NCI-H510A treated with DMSO at 0.1 percent for 48 hours (cell line): ENCODE data around the gene GPT2.
"Not testable (repeated sequence)": the region's sequence is repeated elsewhere in the genome, so short reads cannot be mapped to it uniquely, and the experiment has no call there.

Experiments used
- DNase-seq: peaks from one replicate; lab custom pipeline; 2025; lab: John Stamatoyannopoulos, UW

GPT2 gene

GRCh38 chr16:46920402-46921068, 36.4 kb downstream of the GPT2 start:
- peak; percentile 21 for DNase-seq

DNA sequence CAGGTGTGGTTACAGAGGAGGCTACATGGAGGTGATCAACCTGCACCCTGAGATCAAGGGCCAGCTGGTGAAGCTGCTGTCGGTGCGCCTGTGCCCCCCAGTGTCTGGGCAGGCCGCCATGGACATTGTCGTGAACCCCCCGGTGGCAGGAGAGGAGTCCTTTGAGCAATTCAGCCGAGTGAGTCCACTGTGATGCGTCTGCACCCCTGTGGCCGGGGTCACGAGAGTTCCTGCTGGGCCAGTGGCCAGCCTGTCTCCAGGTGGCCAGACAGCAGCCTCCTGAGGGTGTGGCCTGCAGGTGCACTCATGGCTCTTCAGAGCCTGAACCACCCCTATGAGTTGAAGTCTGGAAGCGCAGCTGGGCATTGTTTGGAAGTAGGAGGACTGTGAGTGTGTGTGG, 38.1 kb downstream of the GPT2 start:
- DNase-seq = peak; percentile 9

DNA sequence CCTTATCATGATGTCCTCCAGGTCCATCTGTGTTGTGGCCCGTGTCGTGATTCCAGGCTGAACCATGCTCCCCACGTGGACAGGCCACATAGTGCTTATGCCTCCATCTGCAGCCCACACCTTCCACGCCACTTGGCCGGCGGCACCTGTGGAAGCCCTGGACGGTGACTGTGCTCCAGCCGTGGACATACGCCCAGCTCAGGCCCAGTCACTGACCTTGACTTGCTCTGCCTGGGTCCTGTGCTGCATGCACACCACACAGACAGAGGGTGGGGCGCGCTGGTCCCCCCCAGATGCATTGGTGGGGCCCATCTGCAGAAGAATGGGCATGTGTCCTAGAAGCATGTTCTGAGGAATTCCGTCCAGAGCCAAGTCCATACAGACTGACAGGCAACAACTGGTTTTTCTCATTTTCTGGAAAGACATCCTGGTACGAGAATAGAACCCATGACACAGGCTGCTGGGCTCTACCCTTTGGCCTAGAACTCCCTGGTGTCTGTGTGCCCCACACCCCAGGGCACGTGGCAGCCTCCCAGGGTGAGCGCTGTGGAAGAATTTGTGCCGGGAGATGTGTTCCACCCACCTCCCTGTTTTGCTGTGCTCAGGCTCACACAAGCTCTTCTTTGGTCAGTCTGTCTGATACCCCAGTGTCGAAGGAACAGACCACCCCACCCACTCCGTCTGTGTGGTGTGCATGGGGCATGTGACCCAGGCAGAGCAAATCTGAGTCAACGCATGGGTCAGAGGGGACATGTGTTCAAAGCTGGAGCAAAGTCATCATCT, 39.5 kb downstream of the GPT2 start:
- DNase-seq = no peak

DNA sequence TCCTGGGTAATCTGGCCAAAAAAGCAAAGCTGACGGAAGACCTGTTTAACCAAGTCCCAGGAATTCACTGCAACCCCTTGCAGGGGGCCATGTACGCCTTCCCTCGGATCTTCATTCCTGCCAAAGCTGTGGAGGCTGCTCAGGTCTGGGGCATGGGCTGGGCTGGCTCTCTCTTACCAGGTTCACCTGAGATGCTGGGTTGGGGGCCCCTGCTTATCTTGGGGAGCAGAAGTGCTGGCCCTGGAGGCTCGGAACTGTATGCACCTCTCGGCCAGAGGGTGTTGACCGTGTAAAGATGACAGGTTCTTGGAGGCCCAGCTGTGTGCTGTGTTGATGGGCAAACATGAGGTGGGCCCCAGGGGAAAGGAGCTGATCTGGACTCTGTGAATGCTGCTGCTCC, 40.2 kb downstream of the GPT2 start:
- no peak for DNase-seq

- no peak for DNase-seq
Measured at GRCh38 chr16:46926470-46927225, 42.5 kb downstream of the GPT2 start.

- DNase-seq = no peak
Measured at GRCh38 chr16:46927273-46927672, 43.1 kb downstream of the GPT2 start.

DNA sequence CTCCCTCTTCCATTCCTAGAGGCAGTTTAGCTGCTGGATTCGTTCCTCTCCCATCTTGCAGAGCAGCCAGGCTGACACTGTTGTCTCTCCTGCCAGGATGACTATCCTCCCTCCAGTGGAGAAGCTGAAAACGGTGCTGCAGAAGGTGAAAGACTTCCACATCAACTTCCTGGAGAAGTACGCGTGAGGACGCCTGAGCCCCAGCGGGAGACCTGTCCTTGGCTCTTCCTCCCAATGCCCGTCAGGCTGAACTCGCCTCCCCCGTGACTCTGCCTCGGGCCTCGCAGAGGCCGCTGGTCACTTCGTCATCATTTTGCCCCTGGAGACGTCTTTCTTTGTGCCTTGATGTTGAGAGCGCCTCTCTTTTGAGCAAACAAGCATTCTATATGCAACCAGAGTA, 44.6 kb downstream of the GPT2 start:
- no peak for DNase-seq

DNA sequence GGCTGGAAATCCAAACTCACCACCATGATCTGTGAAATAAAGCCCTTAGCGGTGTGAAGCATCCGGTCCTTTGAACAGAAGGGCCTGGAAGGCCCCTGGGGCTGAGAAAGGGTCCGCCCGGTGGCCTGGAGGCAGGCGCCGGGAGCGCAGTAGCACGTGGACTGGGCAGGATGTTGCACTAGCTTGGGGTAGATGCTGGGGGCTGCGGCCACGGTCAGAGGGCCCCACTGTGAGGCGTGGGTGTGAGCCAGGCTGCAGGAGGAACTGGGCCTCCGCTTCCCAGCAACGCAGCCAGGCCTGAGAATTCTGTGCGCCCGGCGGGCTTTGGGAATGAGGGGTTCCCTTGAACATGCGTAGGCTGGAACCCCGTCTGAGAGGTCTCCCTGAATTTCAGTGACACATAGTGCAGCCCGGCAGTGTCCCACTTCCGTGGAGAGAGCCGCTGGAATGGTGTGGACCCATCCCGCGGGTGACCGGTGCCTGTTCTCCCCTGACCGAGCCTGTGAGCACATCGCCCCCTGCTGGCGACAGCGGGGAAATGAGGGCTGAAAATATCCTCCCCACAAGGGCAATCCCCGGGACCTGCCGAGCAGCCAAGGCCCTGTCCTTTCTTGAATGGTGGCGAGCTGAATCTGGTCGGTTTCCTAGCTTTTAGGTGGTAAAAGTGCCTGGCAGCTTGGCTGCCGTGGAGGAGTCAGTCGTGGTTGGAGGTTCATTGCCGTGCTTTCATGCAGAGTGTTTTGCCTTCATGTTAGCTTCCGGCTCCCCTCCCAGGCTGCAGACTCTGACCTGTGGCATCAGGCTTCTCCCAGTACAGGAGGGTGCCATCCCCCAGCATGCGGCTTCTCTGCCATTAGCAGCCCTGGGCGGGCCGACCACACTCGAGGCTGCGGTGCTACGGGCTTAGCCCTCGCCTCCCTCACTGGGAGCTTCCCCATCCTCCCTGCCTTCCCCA, 45.5 kb downstream of the GPT2 start:
- peak; percentile 61 for DNase-seq

DNA sequence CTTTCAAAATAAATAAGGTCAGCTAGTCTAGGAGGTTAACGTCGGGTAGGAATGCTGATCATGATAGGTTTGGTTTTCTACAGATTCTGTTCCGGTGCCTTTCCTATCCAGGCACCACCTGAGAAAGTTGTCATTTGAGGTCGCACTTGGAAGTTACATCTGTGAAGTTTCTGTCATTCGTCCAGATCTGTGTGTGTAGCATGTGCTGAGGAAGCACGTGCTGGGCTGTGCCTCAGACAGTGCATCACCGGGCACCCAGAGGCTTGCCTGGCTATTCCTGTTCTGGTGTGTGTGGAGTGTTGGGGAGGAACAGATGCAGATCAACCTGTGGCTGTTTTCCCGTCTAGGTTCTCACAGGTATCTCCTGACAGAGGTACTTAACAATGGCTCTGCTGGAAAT, 46.7 kb downstream of the GPT2 start:
- no peak for DNase-seq

DNA sequence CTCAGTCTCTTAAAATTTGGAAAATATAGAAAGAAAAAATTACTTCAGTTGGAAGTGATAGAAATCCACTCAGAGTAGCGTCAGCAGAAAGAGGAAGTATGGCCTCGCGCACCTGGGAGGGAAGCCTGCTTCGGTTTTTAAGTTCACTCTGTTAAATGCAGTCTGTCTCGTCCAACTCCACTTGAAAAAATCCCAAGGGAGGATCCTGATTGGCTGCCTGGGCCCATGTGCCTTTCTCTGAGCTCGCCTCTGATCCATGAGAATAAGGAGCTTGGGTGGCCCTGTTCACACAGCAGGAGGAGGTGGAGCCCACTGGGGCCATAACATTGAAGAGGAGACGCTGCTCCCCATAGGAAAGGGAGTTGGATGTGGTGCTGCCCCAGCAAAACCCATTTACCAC, 48.6 kb downstream of the GPT2 start:
- no peak for DNase-seq

DNA sequence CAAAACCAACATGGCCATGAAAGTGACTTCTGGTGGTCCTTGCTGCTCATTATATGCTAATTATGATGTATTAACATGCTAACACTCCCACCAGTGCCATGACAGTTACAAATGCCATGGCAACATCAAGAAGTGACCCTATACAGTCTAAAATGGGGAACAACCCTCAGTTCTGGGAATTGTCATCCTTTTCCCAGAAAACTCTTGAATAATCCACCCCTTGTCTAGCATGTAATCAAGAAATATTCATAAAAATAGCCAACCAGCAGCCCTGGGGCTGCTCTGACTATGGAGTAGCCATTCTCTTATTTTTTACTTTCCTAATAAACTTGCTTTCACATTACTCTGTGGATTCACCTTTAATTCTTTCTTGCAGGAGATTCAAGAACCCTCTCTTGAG, 53.4 kb downstream of the GPT2 start:
- DNase-seq = no peak

DNA sequence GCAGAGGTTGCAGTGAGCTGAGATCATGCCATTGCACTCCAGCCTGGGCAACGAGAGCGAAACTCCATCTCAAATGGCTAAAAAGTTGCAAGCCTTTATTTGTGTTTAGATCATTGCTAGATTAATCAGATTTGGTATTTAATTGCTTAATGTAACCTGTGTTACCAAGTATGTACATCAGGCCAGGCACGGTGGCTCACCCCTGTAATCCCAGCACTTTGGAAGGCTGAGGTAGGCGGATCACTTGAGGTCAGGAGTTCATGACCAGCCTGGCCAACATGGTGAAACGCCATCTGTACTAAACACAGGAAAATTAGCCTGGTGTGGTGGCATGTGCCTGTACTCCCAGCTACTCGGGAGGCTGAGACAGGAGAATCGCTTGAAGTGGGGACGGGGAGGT, 60.6 kb downstream of the GPT2 start:
- DNase-seq = not testable (repeated sequence)

GRCh38 chr16:46947900-46948547, 63.9 kb downstream of the GPT2 start:
- peak; percentile 21 for DNase-seq

DNA sequence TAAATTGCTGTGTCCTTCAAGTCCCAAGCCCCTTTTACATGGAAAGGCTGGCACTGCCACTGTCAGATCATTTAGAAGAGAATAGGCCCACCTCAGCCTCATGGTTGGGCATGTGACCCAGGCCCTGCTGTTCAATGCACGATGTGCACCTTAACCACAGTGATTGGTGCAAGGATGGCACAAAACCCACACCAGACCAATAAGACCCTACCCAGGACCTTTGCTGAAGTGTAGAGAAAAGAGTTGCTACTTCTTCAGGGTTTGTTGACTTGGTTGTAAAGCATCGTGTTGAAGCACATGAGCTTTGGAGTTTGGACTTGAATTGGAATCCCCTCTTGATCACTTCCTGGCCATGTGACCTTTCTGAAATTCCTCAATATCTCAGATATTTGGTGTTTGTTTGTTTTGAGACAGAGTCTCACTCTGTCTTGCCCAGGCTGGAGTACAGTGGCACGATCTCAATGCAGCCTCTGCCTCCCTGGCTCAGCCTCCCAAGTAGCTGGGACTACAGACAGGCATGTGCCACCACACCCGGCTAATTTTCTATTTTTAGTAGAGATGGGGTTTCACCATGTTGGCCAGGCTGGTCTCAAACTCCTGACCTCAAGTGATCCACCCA, 64.5 kb downstream of the GPT2 start:
- DNase-seq = no peak

- DNase-seq = no peak
Measured at GRCh38 chr16:46949241-46949892, 65.2 kb downstream of the GPT2 start.

GRCh38 chr16:46950009-46950408, 65.8 kb downstream of the GPT2 start:
- no peak for DNase-seq

DNA sequence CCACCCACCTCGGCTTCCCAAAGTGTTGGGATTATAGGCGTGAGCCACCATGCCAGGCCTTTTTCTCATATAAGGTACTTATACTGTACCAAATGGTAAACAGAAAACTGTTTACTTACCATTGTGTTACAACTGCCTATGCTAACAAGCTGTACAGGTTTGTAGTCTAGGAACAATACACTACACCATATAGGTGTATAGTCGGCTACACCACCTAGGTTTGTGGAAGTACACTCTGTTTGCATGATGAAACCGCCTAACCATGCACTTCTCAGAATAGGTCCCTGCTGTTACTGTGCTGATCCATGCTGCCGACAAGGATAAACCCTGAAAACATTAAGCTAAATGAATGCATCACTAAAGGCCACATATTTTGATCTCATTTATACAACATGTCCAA, 70.4 kb downstream of the GPT2 start:
- DNase-seq = no peak

GRCh38 chr16:46961373-46962353, 77.5 kb downstream of the GPT2 start:
- no peak for DNase-seq

DNA sequence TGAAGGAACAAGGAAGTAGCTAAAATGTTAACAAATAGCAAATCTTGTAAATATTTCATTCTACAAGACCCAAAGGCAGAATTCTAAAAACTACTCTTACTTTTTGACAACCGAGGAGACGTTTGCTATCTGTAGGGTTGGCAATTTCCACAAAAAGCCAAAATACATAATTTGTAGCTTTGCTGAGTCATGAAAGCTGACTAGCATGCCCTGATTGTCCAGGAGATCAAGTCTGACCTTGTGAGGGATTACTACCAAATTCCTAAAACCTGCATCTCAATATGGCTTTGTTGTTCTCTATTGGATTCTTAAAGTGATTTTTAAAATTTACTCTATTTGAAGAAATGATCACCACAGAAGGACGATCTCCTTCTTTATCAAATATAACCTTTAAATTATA, 78.5 kb downstream of the GPT2 start:
- no peak for DNase-seq
